ENCODE measurements around the gene AVPI1. TPM values are rescaled to one million over a fixed set of nuclear protein-coding genes. Genes with fewer than 3 reads are reported as not detected.

The AVPI1 gene
- total and polyA plus RNA-seq, 2 donors (not counting 3 experiments of a cell fraction or from before 2014, with no cell fraction given) = 2.4 to 3.7 TPM

DNA sequence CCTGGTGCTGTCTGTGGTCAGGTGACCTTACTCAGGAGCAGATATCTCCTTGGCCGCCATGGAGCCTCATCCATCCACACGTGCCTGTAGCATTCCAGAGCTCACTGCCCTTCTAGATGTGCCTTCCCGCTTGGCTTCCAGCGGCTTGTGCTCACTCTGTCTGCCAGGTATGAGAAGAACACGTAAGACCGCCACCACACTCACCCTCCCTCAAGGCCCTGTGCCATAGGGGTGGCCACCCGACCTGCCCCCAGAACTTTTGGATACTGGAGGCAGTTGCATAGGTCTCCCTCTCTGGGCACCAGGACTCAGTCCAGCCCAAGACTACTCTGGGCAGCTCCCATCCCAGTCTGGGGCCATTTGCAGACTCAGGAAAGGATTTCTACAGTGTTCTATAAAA lies 30.6 kb upstream of the AVPI1 start:
- H2AFZ ChIP-seq (ENCODE audit: low read depth, low read length) = no peak overlapping the region
- H3K9me1 ChIP-seq (replicated peaks; ENCODE audit: control insufficient read depth, extremely low read depth, insufficient read depth, low read length) = no peaks in the 10 kb centered on the region
- no peaks in the 10 kb centered on the region for H3K9me3 ChIP-seq (replicated peaks; ENCODE audit: control insufficient read depth, insufficient read depth, low read length)
- no peaks in the 10 kb centered on the region for H3K27me3 ChIP-seq (ENCODE audit: control insufficient read depth in 2 of 2, insufficient read depth in 2 of 2, low read length in 2 of 2)
- H3K79me2 ChIP-seq (ENCODE audit: control insufficient read depth, insufficient read depth, low read length) = peaks cover 34% of the 10 kb centered on the region
- TF ChIP-seq, protein P1, sequence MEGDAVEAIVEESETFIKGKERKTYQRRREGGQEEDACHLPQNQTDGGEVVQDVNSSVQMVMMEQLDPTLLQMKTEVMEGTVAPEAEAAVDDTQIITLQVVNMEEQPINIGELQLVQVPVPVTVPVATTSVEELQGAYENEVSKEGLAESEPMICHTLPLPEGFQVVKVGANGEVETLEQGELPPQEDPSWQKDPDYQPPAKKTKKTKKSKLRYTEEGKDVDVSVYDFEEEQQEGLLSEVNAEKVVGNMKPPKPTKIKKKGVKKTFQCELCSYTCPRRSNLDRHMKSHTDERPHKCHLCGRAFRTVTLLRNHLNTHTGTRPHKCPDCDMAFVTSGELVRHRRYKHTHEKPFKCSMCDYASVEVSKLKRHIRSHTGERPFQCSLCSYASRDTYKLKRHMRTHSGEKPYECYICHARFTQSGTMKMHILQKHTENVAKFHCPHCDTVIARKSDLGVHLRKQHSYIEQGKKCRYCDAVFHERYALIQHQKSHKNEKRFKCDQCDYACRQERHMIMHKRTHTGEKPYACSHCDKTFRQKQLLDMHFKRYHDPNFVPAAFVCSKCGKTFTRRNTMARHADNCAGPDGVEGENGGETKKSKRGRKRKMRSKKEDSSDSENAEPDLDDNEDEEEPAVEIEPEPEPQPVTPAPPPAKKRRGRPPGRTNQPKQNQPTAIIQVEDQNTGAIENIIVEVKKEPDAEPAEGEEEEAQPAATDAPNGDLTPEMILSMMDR (IDR thresholded peaks at IDR 0.05; ENCODE audit: extremely low read depth in 1 of 2, insufficient read depth in 1 of 2, low read depth in 1 of 2, low read length in 2 of 2) = no peak
- TF ChIP-seq POLR2AphosphoS5 (IDR thresholded peaks at IDR 0.05; ENCODE audit: insufficient read depth, low read depth, low read length) = no peak
- TF ChIP-seq, protein P2, sequence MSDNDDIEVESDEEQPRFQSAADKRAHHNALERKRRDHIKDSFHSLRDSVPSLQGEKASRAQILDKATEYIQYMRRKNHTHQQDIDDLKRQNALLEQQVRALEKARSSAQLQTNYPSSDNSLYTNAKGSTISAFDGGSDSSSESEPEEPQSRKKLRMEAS (IDR thresholded peaks at IDR 0.05; ENCODE audit: insufficient read depth, insufficient read length) = no peak
- ChIA-PET POLR2A (no interaction called here), CTCF (interaction anchor here (1.4 to 21.8 kb wide), 4 partner anchors 8 to 40 kb away, joined by 3 to 863 read pairs (median 434); partner anchors contain the start of genes MARVELD1 and ZFYVE27)
- H3K4me1 ChIP-seq (ENCODE audit: control insufficient read depth, extremely low read depth, insufficient read depth, low read length) = peaks cover 22% of the 10 kb centered on the region
- no peaks in the 10 kb centered on the region for H4K20me1 ChIP-seq (replicated peaks; ENCODE audit: control insufficient read depth, extremely low read depth, insufficient read depth, low read length)
- dilution Hi-C loops (cut with MboI; ENCODE audit: extremely low pct_ligation_motif_present, low sequenced_read_pairs) = no loop called here
- FAIRE-seq (no peak), DNase-seq (ENCODE audit: low read depth, low spot score) (no peak)
- peaks cover 0 to 16% of the 10 kb centered on the region in 2 experiments for H3K36me3 ChIP-seq (ENCODE audit: control insufficient read depth in 2 of 2, extremely low read depth in 1 of 2, insufficient read depth in 2 of 2, low read length in 2 of 2)
- H3K4me3 ChIP-seq (replicated peaks in 1 of 3; ENCODE audit: insufficient read depth in 1 of 3, low read depth in 1 of 3, low read length in 3 of 3) = no peak overlapping the region
- H3K27ac ChIP-seq (ENCODE audit: insufficient read depth, low read depth, low read length) = no peak overlapping the region
- H3K4me2 ChIP-seq (ENCODE audit: insufficient read depth, low read length) = no peak overlapping the region
- intact Hi-C loops (cut with micrococcal nuclease) = no loop called here
- BruUV-seq (replicated peaks) = TSS peak; percentile 4
- no peak overlapping the region for H3K9ac ChIP-seq (replicated peaks; ENCODE audit: extremely low read depth, insufficient read depth, low read length)

DNA sequence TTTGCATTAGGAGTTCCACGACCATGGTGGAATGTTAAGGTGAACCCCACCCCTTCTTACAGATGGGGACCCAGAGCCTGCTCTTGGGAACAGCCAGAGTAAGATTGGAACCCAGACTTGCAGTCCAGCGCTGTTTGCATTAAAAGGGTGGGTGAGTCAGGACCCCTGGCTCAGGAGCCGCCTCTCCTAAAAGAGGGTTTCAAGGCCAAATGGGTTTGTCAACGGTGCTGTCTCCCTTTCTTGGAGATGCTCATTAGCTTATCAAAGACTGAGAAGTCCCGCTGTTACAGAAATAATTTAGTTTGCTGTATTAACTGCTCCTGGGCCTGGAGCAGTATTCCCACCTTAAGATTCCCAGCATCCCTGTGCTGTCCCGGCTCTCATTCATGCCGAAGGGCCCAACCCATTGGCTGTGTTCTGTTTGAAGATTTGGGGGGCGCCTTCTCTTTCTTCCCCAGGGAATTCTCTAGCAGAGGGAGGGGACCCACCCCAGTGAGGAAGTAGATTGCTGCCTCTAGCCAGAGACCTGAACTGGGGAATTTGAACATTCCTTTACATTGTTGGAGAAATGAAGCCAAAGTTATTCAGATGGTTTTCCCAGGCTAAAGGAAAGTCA lies 28.3 kb upstream of the AVPI1 start:
- H2AFZ ChIP-seq (ENCODE audit: low read depth, low read length) = no peak overlapping the region
- peak overlapping the region; percentile 81 for H3K4me2 ChIP-seq (ENCODE audit: insufficient read depth, low read length)
- peaks cover 22% of the 10 kb centered on the region for H3K4me1 ChIP-seq (ENCODE audit: control insufficient read depth, extremely low read depth, insufficient read depth, low read length)
- H4K20me1 ChIP-seq (replicated peaks; ENCODE audit: control insufficient read depth, extremely low read depth, insufficient read depth, low read length) = no peaks in the 10 kb centered on the region
- no peaks in the 10 kb centered on the region for H3K27me3 ChIP-seq (ENCODE audit: control insufficient read depth in 2 of 2, insufficient read depth in 2 of 2, low read length in 2 of 2)
- dilution Hi-C loops (cut with MboI; ENCODE audit: extremely low pct_ligation_motif_present, low sequenced_read_pairs) = no loop called here
- peak; percentile 74 for FAIRE-seq
- intact Hi-C loops (cut with micrococcal nuclease) = no loop called here
- peak overlapping the region; percentile 2 for H3K27ac ChIP-seq (ENCODE audit: insufficient read depth, low read depth, low read length)
- H3K36me3 ChIP-seq (ENCODE audit: control insufficient read depth in 2 of 2, extremely low read depth in 1 of 2, insufficient read depth in 2 of 2, low read length in 2 of 2) = peaks cover 0 to 16% of the 10 kb centered on the region in 2 experiments
- H3K9me1 ChIP-seq (replicated peaks; ENCODE audit: control insufficient read depth, extremely low read depth, insufficient read depth, low read length) = no peaks in the 10 kb centered on the region
- H3K79me2 ChIP-seq (ENCODE audit: control insufficient read depth, insufficient read depth, low read length) = peaks cover 34% of the 10 kb centered on the region
- H3K9me3 ChIP-seq (replicated peaks; ENCODE audit: control insufficient read depth, insufficient read depth, low read length) = no peaks in the 10 kb centered on the region
- POLR2A ChIA-PET = interaction anchor here (1.0 to 1.4 kb wide), 2 partner anchors 12 to 28 kb away, joined by 4 to 5 read pairs; partner anchors contain the start of gene AVPI1
- TSS peak; percentile 34 for BruUV-seq (replicated peaks)
- H3K4me3 ChIP-seq (replicated peaks in 1 of 3; ENCODE audit: insufficient read depth in 1 of 3, low read depth in 1 of 3, low read length in 3 of 3) = peak overlapping the region; percentile 14 to 62 (median 28)
- no peak for DNase-seq (ENCODE audit: low read depth, low spot score)
- CTCF ChIA-PET = interaction anchor here (4.2 to 21.8 kb wide), 3 partner anchors 6 to 13 kb away, joined by 30 to 863 read pairs (median 863); partner anchors contain the start of genes MARVELD1 and ZFYVE27
- H3K9ac ChIP-seq (replicated peaks; ENCODE audit: extremely low read depth, insufficient read depth, low read length) = peak overlapping the region; percentile 62
- TF ChIP-seq GATA2 (IDR thresholded peaks at IDR 0.05; ENCODE audit: insufficient read depth, insufficient read length, low read depth, low read length) (no peak), JUN (IDR thresholded peaks at IDR 0.05; ENCODE audit: borderline replicate concordance, insufficient read depth, insufficient read length, low read depth) (no peak), POLR2A (IDR thresholded peaks at IDR 0.05; ENCODE audit: low read depth, low read length) (no peak), POLR2AphosphoS5 (IDR thresholded peaks at IDR 0.05; ENCODE audit: insufficient read depth, low read depth, low read length) (no peak), FOS (IDR thresholded peaks at IDR 0.05; ENCODE audit: borderline replicate concordance, insufficient read depth, low read length) (no peak), MYC (IDR thresholded peaks at IDR 0.05; ENCODE audit: low read depth, low read length) (no peak), EZH2 (IDR thresholded peaks at IDR 0.05; ENCODE audit: borderline replicate concordance, low read depth, low read length, severe bottlenecking) (no peak)
- TF ChIP-seq, protein P1 (IDR thresholded peaks at IDR 0.05; ENCODE audit: extremely low read depth in 1 of 2, insufficient read depth in 1 of 2, low read depth in 1 of 2, low read length in 2 of 2) = no peak
- TF ChIP-seq, protein P2 (IDR thresholded peaks at IDR 0.05; ENCODE audit: insufficient read depth, insufficient read length) = no peak

Measured in endothelial cell of umbilical vein (primary cell).